HG02642 (cell line): ENCODE results near the gene SENP6.
"Not testable (repeated sequence)": the region's sequence is repeated elsewhere in the genome, so short reads cannot be mapped to it uniquely, and the experiment has no call there.

Source experiments
- ATAC-seq: cut with Tn5 transposase; IDR thresholded peaks from one replicate; pipeline ENCODE4 v1.9.1; 2021; ENCODE audit warnings: mild to moderate bottlenecking; ENCODE audit not compliant: unreplicated experiment, poor library complexity

SENP6 gene

DNA sequence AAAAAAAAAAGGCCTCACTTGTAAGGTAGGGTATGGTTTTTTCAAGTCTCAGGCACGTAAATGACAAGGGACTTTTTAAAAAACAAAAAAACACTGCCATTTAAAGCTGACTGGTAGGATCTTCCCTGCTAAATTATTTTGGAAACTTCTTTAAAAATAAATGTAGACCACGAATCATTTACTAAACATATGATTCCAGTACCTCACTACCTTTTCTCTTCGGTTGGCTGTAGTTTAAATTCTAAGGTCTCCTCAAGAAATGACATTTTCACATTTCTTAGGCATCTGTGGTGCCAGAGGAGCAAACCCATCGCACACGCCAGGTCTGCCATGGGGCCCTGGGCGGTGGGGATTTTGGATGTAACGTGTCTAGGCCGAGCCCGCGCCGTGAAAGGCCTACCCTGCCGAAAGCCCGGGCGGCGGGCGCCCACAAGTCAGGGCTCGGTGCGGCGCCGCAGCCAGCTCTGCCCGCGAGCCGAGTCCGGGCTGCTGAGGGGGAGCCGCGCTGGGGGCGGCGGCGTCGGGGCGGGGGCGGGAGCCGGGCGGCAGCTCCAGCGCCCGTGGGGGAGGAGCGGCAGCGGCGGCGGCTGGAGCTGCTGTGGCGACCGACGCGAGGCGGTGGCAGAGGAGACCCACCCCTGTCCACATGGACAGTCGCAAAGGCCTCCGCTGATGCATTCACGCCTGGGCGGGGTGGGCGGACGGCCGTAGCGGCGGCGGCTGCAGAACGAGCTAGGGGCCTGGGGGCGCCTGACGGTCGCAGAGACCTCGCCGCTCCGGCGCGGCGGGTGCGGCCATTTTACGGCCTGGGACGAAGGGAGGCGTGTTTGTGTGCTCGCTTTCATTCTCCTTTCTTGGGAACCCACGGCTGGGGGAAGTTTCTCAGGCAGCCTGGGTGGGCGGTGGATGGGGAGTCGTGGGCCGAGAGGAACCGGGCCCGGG lies at the start of gene SENP6:
SENP6 (plus strand) TSS at position 577 of the 942 bp plus-strand sequence. CDS start 645 bp downstream, outside the sequence.
- peak; percentile 76 for ATAC-seq

GRCh38 chr6:75556240-75556639 lies 45.4 kb upstream of the SENP6 start:
- ATAC-seq: no peak

GRCh38 chr6:75557068-75557467 lies 44.6 kb upstream of the SENP6 start:
- no peak for ATAC-seq

DNA sequence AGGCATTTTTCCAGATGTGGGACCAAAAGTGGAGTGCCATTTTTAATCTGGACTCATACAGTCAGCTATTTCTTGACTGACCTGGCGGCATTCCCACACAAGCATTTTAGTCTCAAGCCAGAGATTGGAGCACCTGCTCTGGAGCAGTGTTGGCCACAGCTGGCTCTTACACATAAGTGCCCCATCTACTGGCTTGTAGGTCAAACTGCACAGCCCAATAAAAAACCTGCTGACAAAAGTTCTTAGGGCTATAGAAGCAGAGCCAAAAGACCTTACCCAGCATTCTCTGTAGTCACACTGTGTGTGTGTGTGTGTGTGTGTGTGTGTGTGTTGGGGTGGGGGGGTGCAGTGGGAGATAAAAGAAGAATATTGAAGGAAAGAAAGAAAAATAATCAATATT lies 38.6 kb upstream of the SENP6 start:
- ATAC-seq: peak; percentile 89

- ATAC-seq: no peak
These were observed 35.4 kb upstream of the SENP6 start for GRCh38 chr6:75566137-75566767.

DNA sequence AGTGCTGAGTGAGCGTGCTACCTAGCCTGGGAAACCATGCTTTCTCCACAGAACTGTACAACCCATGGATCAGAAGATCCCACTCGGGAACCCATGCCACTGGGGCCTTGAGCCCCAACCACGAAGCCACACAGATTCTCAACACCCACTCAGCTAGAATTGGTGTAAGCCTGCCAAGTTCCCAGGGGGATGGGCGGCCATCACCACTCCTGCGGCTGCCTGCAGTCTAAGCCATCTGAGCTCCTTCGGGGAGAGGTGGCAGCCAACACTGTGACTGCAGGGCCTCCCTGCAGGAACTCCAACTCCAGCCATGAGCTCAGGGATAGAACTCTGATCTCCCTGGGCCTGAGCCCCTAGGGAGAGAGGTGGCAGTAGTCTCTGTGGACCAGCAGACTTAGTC lies 33.6 kb upstream of the SENP6 start:
- ATAC-seq: no peak

DNA sequence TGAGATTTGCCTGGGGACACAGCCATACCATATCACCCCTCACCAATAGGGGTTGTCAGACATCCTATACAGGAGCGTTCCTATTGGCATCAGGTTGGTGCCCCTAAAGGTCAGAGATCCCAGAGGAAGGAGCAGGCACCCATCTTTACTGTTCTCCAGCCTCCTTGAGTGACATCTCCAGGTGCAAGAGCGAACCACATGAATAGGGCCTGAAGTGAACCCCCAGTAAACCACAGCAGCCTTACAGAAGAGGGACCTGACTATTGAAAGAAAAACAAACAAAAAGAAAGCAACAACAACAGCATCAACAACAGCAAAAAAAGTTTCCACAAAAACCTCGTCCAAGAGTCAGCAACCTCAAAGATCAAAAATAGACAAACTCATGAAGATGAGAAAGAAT lies 32.7 kb upstream of the SENP6 start:
- ATAC-seq: no peak

DNA sequence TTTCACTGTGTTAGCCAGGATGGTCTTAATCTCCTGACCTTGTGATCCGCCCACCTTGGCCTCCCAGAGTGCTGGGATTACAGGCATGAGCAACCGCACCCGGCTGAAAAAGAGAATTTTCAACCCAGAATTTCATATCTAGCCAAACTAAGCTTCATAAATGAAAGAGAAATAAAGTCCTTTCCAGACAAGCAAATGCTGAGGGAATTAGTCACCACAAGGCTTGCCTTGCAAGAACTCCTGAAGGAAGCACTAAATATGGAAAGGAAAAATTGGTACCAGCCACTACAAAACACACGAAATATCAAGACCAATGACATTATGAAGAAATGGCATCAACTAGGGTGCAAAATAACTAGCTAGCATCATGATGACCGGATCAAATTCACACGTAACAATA lies 31.0 kb upstream of the SENP6 start:
- ATAC-seq: not testable (repeated sequence)

- no peak for ATAC-seq
These were observed 29.6 kb upstream of the SENP6 start for GRCh38 chr6:75572072-75572471.

- ATAC-seq: peak; percentile 82
These were observed 21.7 kb upstream of the SENP6 start for GRCh38 chr6:75579951-75580350.

DNA sequence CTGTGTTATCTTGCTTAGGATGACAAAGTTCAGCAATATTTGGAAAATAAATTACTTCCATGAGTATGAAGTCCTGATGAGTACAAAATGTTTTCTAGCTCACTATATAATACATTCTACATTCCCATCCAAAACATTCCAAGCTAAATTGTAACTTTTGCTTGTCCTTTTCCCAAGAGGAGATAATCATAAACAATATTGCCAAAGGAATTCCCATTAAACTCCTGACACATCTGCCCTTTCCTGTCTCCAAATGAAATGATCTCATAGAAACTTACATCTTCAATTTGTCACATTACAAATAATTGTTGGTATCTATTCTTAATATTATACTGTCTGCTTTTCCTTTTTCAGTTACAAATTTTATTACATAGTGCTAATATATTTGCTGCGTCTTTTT lies 20.4 kb upstream of the SENP6 start:
- no peak for ATAC-seq

- ATAC-seq: not testable (repeated sequence)
These were observed 17.1 kb upstream of the SENP6 start for GRCh38 chr6:75584552-75584951.

DNA sequence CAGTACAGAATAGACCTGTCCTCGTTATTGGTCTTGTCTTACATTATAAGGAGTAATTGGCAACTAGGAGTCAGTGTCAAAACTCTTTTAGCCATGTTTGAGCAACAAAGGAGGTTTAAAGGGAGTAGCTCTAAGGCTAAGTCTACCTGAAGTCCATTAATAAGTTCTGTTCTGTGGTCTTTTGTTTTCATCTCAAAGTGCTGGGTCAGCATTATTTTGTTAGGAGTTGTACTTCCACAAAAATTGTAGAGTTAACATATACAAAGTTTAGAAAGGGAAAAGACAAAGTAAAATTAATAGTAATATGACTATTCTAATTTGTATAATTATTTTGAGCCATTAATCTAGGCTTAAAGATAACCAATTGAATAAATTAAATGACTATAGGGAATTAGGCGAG lies 12.7 kb upstream of the SENP6 start:
- ATAC-seq: no peak

- no peak for ATAC-seq
These were observed 11.3 kb upstream of the SENP6 start for GRCh38 chr6:75590370-75590769.

- ATAC-seq: not testable (repeated sequence)
These were observed 5.3 kb upstream of the SENP6 start for GRCh38 chr6:75596380-75596779.

DNA sequence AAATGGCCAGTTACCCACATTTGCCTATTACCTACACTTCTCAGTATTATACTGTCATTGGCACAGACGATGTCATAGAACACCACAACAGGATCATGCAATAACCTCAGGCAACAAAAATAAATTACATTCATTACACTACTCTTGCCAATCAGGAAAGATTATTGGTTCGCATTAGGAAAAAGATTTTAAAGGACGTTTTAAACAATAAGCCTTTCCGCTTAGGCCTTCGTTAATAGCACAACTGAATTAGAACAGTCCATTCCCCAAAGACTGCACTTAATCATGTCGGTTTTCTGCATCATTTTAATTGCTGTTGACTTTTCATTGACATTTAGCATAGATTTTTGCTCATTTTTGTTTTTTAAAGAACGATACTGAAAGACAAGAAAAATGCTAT lies 912 bp upstream of the SENP6 start:
- no peak for ATAC-seq

- ATAC-seq: peak; percentile 49
These were observed 796 bp downstream of the SENP6 start for GRCh38 chr6:75602246-75603105.

DNA sequence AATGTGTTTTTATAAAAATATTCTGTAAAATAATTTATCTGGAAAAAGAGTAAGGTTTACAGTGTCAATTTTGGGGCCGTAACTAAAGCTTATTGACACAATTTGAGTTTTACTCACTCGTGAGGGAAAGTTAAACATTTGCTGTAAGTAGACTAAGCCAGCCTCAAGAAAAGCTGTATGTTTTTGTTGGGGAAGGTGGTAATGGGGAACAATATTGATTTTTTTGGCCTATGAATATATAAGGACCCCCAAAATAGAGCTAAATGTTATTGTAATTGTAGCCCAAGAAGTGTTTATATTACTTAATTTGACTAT lies 1.4 kb downstream of the SENP6 start:
- ATAC-seq: no peak

- no peak for ATAC-seq
These were observed 2.6 kb downstream of the SENP6 start for GRCh38 chr6:75604294-75604693.

GRCh38 chr6:75605635-75606034 lies 4.0 kb downstream of the SENP6 start:
- ATAC-seq: no peak

DNA sequence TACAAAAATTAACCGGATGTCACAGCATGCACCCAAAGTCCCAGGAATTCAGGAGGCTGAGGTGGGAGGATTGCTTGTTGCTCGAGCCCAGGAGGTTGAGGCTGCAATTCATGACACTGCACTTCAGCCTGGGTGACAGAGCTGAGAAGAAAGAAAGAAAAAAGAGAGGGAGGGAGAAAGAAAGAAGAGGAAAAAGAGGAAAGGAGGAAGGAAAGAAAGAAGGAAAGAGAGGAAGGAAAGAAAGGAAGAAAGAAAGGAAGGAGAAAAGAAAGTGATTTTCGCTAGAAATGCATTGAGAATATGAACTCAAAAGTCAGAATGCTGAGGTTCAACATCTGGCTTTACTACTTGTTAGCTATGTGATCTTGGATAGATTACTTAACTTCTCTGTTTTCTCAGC lies 6.6 kb downstream of the SENP6 start:
- no peak for ATAC-seq
